NCI-H2107 treated with DMSO at 0.1 percent for 48 hours (cell line): ENCODE results near the gene TBXA2R.

Source experiments
- DNase-seq: peaks from one replicate; lab custom pipeline; 2025; ENCODE audit not compliant: unreplicated experiment; lab: John Stamatoyannopoulos, UW

The TBXA2R gene

DNA sequence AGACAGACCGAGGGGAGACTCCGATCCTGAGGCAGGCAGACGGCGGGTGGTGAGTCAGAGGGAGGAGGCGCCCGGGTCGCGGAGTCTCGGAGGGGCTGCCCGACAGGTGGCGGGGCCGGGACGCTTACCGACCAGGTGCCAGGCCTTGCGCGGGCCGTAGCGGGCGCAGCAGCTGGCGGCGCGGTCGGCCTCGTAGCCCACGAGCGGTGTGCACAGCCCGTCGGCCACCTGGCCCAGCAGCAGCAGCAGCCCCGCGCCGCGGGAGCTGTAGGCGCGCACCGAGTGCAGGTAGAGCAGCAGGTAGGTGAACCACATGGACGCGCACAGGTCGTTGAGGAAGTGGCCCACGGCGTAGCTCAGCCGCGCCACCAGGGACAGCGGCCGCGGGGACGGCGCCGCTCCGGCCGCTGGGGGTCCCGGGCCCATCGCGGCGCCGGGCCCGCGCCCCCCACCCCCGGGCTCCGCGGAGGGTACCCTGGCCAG lies 49.7 kb downstream of the TBXA2R start:
- no peak for DNase-seq

- no peak for DNase-seq
These were observed 50.2 kb downstream of the TBXA2R start for GRCh38 chr19:3556423-3556977.

GRCh38 chr19:3555653-3556422 lies 50.8 kb downstream of the TBXA2R start:
- DNase-seq, result no peak

- no peak for DNase-seq
These were observed 52.2 kb downstream of the TBXA2R start for GRCh38 chr19:3554254-3555083.

- no peak for DNase-seq
These were observed 54.9 kb downstream of the TBXA2R start for GRCh38 chr19:3551792-3552095.

- no peak for DNase-seq
These were observed 55.5 kb downstream of the TBXA2R start for GRCh38 chr19:3550947-3551791.

DNA sequence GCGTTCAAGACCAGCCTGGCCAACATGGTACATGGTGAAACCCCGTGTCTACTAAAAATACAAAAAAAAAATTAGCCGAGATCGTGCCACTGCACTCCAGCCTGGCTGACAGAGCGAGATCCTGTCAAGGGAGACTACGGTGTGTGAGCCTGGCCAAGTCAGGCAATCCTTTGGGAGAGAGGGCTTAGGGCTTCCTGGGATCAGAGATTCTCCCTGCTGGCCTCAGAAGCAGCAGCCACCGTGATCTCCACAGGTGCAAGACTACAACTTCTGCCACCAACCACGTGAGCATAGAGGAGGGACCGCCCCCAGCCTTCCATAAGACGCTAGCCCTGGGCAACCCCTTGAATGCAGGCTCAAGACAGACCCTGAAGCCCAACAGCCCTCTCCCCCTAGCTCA lies 56.9 kb downstream of the TBXA2R start:
- no peak for DNase-seq

DNA sequence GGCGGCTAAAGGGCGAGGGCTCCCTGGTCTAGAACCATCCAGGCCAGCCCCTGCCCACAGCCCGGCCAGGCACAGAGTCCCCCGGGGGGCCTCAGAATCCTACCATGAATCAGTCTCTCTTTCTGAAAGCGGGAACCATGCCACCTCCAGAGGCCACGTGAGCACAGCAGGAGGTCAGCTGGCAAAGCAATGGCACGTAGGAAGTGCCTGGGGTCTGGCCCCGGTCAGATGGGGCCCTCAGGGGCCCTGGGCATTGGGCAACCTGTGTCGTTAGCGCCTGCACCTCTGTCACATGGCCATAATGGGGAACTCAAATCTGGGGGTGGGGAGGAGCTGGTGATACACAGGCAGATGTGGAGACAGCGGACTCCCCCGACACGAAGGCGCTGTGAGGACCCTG lies 58.1 kb downstream of the TBXA2R start:
- no peak for DNase-seq

DNA sequence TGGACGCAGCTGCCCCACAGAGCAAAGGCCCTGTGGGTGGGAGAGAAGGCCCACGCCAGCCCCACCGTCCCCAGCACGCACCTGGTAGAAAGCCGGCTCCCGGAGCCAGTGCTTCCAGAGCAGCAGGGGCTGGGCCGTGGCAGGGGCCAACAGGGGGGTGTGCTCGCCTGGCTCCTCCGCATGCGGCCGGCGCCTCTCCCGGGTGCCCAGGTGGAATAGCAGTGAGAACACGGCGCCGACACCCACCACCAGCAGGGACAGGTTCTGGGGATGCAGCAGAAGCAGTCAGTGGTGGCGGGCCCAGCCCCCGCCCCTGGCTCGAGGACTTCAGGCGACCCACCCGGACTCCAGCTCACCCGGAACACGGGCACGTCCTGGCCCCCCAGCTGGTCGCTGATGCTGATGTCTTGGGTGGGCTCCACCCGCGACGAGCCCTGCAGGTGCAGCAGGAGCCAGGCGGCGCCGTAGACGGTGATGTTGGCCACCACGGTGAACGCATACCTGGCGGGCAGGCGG lies 58.9 kb downstream of the TBXA2R start:
- no peak for DNase-seq

DNA sequence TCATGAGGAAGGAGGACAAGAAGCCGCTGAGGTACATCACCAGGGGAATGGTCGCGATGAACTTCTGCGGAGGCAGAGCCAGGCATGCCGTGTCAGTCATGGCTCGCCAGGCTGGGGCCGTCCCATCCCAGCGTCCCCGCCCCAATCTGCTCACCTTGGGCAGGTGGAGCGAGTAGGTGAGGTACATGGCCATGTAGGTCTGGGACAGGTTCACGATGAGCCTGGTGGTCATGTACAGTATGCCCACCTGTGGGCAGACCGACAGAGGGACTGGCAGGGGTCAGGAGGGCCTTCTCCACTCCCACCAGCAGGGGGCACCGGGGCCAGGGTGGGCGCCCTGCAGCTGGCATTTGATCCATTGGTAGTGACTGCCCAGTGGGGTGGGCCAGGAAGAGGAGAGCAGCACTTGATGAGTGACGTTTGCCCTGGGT lies 59.4 kb downstream of the TBXA2R start:
- no peak for DNase-seq

DNA sequence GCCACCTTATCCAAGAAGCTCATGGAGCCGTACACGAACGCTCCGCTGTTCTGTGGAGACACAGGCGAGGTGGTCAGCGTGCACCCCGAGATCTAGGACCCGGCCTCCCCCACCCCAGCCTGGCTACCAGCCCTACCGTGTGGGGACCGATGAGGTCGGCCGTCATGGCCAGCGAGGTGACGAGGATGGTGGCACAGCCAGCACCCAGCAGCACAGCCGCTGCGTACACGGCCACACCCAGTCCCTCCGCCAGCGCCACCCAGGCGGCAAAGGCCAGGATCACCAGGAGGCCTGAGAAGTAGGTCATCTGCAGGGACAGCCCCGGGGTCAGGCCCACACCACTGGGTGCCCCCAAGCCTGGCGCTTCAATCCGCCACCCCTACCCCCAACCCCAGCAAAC lies 60.6 kb downstream of the TBXA2R start:
- DNase-seq, result no peak

- no peak for DNase-seq
These were observed 61.0 kb downstream of the TBXA2R start for GRCh38 chr19:3545669-3546034.

DNA sequence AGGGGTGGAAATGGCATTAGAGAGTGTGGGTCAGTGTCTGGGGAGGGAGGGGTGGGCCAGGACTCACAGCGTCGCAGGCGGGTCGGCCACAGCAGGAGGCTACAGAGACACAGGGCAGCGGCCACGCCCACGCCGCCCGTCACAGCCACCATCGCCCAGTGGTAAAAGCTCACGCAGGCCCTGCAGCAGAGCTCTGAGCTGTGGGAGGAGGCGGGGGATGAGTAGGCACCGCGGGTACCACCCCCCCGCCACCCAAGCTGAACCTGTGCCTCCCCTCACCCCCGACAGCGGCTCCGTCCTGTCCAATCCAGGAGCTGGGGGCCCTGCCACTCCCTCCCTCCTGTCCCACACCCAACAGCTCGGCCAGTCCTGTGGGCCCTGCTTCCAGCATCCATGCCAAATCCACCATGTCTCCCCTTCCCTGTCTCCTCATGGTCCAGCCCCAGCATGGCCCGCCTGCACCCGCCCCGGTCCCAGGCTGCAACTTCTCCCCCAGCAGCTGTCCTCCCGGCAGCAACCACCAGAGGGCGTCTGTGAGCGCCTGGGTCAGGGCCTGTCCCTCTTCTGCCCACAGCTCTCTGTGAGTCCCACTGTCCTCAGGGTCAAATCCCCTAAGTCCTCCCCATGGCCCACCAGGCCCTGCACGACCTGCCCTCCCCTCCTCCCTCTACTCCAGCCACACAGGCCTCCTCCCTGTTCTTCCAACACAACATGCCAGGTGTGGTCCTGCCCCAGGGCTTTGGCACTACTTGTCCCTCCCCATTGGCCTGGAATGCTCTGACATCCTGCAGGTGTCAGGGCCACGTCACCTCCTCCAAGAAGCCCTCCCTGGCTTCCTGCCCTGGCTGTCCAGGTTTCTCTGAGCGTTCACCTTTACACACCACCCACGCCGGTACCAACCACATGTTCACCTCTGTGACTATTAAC lies 61.7 kb downstream of the TBXA2R start:
- DNase-seq, result no peak
